Left ventricle myocardium inferior (tissue), 1 donor: ENCODE data around the gene ADD3. TPM values are rescaled to one million over a fixed set of nuclear protein-coding genes. Genes with fewer than 3 reads are reported as not detected.

ENCODE experiments used
- DNase-seq: peaks from one replicate; pipeline ENCODE4 v3.0.0-alpha.2; 2020
- H3K27ac ChIP-seq: fragments of 200-600 bp; replicated peaks from 2 replicates; pipeline ENCODE4 v1.8.0; 2021
- H3K27me3 ChIP-seq: fragments of 200-600 bp; 2 replicates; pipeline ENCODE4 v1.8.0; 2021; ENCODE audit warnings: low read depth
- H3K36me3 ChIP-seq: fragments of 200-600 bp; 2 replicates; pipeline ENCODE4 v1.8.0; 2021
- H3K4me1 ChIP-seq: fragments of 200-600 bp; 2 replicates; pipeline ENCODE4 v1.8.0; 2021
- H3K4me3 ChIP-seq: fragments of 200-600 bp; 2 replicates; pipeline ENCODE4 v1.8.0; 2021; ENCODE audit warnings: mild to moderate bottlenecking, moderate library complexity
- H3K9me3 ChIP-seq: fragments of 200-600 bp; replicated peaks from 2 replicates; pipeline ENCODE4 v1.8.0; 2021
- intact Hi-C: fragments of 100-400 bp; cut with micrococcal nuclease; formaldehyde crosslinking; loops from one replicate; pipeline ENCODE4 v1.11.0; 2022
- total RNA-seq: library from RNA; stranded (reverse); fragmentation: NEBNext Ultra II Directional; extraction: Animal tissue kit (Norgen Biotek cat#: 25700); gene quantifications from one replicate; pipeline ENCODE4 v1.2.1, GENCODE V29; 2021
- TF ChIP-seq, protein P1 (sequence below): fragments of 200-600 bp; IDR thresholded peaks from 2 replicates; pipeline ENCODE4 v1.8.0; 2021; ENCODE audit warnings: antibody characterized with exemption, mild to moderate bottlenecking, borderline replicate concordance
- donor health status: DM: no; HTN: yes; CAD: no; lungs with severe emphysema.

ADD3 gene
- total RNA-seq, 1 donor from 2014 or later: 113 TPM

DNA sequence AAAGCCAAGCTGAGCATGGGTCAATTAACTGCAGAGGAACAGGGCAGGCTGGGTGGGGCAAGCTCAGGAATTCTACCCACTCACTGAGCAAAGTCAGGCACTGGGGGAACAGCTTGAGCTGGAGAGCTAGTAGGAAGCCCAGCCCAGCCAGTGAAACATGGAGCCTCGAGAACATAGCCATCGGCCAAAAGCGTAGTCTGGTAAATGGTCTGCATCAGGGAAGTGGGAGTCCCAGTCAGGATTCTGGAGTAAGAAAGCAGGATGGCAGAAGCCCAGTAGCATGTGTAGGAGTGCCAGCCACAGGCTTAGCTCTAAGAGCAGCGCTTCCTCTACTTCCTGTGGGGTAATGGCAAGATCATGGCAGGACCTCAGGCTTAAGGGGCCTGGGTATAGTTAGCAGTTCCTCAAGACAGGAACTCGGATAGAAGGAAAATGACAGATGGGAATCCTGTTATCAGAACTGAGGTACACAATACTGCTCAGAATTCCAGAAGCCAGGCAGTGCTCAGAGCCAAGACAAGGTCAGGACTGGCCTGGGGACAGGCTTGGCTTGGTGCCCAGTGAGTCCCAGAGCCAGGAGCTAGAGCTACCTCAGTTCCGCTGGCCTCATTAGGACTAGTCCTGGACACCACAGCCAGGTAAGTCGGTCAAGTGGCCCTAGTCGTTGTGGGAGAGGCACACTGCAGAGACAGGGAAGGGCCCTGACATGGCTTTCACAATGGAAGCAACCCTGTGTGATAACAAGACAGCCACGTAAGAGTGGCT is 134.3 kb downstream of the ADD3 start:
- DNase-seq: peak; percentile 66
- Histone ChIP-seq H3K27me3 (no peaks in the 10 kb centered on the region), H3K4me3 (no peak overlapping the region), H3K4me1 (peaks cover 39% of the 10 kb centered on the region), H3K36me3 (no peaks in the 10 kb centered on the region), H3K27ac (peak overlapping the region; percentile 65), H3K9me3 (no peaks in the 10 kb centered on the region)
- TF ChIP-seq, protein P1, sequence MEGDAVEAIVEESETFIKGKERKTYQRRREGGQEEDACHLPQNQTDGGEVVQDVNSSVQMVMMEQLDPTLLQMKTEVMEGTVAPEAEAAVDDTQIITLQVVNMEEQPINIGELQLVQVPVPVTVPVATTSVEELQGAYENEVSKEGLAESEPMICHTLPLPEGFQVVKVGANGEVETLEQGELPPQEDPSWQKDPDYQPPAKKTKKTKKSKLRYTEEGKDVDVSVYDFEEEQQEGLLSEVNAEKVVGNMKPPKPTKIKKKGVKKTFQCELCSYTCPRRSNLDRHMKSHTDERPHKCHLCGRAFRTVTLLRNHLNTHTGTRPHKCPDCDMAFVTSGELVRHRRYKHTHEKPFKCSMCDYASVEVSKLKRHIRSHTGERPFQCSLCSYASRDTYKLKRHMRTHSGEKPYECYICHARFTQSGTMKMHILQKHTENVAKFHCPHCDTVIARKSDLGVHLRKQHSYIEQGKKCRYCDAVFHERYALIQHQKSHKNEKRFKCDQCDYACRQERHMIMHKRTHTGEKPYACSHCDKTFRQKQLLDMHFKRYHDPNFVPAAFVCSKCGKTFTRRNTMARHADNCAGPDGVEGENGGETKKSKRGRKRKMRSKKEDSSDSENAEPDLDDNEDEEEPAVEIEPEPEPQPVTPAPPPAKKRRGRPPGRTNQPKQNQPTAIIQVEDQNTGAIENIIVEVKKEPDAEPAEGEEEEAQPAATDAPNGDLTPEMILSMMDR: no peak
- intact Hi-C loops: loop anchor here (10.0 kb wide), 1 partner anchor 63 kb away; the partner anchor contains the start of gene MXI1

DNA sequence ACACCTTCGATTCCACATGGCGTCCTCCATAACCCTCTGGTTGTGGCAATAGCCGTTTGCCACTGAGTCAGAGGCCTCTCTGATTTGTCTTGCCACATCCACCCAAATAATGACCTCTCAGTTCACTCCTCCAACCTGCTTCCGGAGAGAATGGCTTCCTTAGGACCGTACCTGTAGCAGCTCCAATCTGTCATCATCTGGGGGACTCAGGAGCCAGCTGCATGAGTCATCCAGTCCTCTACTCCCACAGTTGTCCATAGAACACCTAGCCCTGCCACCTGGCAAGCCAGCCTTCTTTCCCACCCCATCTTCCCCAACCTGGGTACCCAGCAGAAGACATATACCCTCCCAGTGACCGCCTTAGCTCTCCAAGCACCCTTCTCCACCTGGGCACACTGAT is 135.2 kb downstream of the ADD3 start:
- Histone ChIP-seq H3K36me3 (no peaks in the 10 kb centered on the region), H3K27me3 (no peaks in the 10 kb centered on the region), H3K4me1 (peaks cover 30% of the 10 kb centered on the region), H3K4me3 (no peak overlapping the region), H3K27ac (no peak overlapping the region), H3K9me3 (no peaks in the 10 kb centered on the region)
- TF ChIP-seq, protein P1: no peak
- DNase-seq: no peak
- intact Hi-C loops: loop anchor here (10.0 kb wide), 1 partner anchor 62 kb away; the partner anchor contains the start of gene MXI1

DNA sequence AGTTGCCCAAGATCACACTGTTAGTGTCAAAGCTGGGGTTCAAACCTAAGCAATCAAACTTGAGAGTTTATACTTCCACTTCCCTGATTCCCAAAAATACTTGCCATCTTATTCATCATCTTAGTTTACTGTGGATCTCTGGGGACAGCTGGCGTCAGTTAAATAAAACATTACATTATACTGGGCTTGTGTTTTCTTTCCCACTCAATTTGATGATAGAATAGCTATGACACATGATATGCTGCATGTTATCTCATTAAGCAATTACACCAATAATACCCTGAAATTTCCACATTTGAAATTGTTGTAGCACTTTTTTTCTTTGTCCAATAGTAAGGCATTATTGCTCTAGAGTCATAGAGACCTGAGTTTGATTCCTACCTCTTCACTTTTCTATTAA is 136.7 kb downstream of the ADD3 start:
- H3K27ac ChIP-seq: no peak overlapping the region
- no peak overlapping the region for H3K4me3 ChIP-seq
- H3K27me3 ChIP-seq: no peaks in the 10 kb centered on the region
- no peaks in the 10 kb centered on the region for H3K9me3 ChIP-seq
- DNase-seq: no peak
- H3K4me1 ChIP-seq: peaks cover 23% of the 10 kb centered on the region
- TF ChIP-seq, protein P1: no peak
- H3K36me3 ChIP-seq: no peaks in the 10 kb centered on the region
- intact Hi-C loops: loop anchor here (10.0 kb wide), 1 partner anchor 60 kb away; the partner anchor contains the start of gene MXI1

DNA sequence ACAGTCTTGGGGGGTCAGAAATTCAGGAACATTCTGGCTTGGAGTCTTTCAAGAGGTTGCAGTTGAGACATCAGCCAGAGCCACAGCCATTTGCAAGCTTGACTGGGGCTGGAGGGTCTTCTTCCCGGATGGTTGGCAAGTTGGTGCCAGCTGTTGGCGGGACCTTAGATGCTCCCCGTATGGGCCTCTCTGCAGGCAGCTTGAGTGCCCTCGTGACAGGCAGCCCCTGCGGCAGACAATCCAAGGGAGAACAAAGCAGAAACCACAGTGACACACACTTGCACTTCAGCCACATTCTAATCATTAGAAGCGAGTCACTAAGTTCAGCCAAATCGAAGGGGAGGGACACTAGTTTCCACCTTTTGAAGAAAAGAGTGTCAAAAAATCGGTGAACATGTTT is 140.2 kb downstream of the ADD3 start:
- intact Hi-C loops: loop anchor here (10.0 kb wide), 1 partner anchor 57 kb away; the partner anchor contains the start of gene MXI1
- Histone ChIP-seq H3K27me3 (no peaks in the 10 kb centered on the region), H3K27ac (no peak overlapping the region), H3K36me3 (no peaks in the 10 kb centered on the region), H3K4me1 (no peaks in the 10 kb centered on the region), H3K4me3 (no peak overlapping the region), H3K9me3 (no peaks in the 10 kb centered on the region)
- no peak for DNase-seq
- TF ChIP-seq, protein P1: no peak

DNA sequence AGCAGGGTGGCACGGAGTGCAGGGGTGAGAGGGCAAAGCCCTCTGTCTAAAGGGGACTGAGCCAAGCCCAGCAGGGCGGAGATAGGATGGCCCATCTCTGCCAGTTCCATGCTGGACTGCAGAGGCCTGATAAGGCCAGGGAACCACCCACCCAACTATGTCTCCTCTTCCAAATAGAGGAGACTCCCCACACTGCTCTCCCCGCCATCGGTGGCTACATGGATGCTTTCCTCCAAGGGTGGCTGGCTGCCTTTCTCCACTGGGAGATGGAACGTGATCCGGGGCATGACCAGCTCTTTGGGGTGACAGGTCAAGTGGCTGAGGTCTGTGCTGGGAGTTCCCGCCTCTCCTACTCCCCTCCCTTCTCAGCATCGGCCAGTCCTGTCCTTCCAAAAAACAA is 141.5 kb downstream of the ADD3 start:
- Histone ChIP-seq H3K4me3 (no peak overlapping the region), H3K36me3 (no peaks in the 10 kb centered on the region), H3K9me3 (no peaks in the 10 kb centered on the region), H3K4me1 (no peaks in the 10 kb centered on the region), H3K27ac (no peak overlapping the region), H3K27me3 (no peaks in the 10 kb centered on the region)
- TF ChIP-seq, protein P1: no peak
- no peak for DNase-seq
- intact Hi-C loops: loop anchor here (10.0 kb wide), 1 partner anchor 56 kb away; the partner anchor contains the start of gene MXI1
